Measurements from ENCODE around the gene CDC34.

The CDC34 gene

DNA sequence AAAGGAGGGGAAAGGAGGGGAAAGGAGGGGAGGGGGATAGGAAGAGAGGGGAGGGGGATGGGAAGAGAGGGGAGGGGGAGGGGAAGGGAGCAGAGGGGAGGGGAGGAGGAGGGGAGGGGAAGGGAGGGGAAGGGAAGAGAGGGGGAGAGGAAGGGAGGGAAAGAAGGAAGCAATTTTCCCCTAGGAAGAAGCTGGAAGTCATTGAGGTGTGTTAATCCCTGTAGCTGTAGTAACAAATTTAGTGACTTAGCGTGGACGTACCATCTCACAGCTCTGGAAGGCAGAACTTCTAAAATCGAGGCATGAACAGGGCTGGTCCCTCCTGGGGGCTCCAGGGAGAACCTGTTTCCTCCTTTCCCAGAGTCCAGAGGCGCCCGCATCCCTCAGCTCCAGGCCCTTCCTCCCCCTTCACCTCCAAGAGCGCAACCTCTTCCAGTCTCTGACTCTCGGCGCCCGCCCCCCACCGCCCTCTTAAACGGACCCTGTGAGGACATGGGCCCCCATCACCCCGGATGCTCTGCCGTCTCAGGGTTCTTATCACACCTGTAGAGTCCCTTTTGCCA lies 5.6 kb upstream of the CDC34 start:
- Mint-ChIP-seq H3K9me3 (ENCODE audit: low read depth) (no peaks in the 10 kb centered on the region), H3K27ac (no peak overlapping the region), H3K4me3 (no peak overlapping the region), H3K27me3 (no peaks in the 10 kb centered on the region), H3K4me1 (ENCODE audit: low read depth) (peaks cover 4% of the 10 kb centered on the region), H3K36me3 (no peaks in the 10 kb centered on the region)

DNA sequence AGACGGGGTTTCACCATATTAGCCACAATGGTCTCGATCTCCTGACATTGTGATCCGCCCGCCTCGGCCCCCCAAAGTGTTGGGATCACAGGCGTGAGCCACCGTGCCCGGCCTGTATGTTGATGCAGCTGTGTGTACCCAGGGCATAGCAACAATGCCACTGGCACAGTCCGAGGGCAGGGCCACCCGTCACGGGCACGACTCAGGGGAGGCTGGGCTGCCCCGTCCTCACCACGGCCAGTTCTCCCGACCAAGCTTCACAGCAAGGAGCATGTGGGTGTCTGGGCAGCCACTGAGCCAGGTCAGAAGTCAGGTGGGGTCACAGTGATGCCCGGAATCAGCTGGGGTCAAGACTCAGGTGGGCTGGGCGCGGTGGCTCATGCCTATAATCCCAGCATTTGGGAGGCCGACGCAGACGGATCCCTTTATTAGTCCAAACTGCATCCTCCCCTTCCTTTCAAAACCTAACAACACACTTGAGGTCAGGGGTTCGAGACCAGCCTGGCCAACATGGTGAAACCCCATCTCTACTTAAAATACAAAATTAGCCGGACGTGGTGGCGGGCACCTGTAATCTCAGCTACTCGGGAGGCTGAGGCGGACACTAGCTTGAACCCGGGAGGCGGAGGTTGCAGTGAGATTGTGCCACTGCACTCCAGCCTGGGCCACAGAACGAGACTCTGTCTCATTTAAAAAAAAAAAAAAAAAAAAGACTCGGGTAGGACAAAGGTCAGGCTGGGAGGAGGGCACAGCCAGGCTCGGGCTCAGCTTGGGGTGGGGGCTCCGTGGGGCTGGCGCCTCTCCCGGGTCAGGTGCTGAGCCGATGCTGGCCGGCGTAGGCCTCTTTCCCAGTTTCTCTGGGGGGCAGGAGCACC lies 1.2 kb upstream of the CDC34 start:
- H3K9me3 Mint-ChIP-seq (ENCODE audit: low read depth), result no peaks in the 10 kb centered on the region
- peaks cover 12% of the 10 kb centered on the region for H3K4me1 Mint-ChIP-seq (ENCODE audit: low read depth)
- H3K36me3 Mint-ChIP-seq, result no peaks in the 10 kb centered on the region
- no peaks in the 10 kb centered on the region for H3K27me3 Mint-ChIP-seq
- H3K4me3 Mint-ChIP-seq, result peak overlapping the region; percentile 82
- H3K27ac Mint-ChIP-seq, result peak overlapping the region; percentile 72

DNA sequence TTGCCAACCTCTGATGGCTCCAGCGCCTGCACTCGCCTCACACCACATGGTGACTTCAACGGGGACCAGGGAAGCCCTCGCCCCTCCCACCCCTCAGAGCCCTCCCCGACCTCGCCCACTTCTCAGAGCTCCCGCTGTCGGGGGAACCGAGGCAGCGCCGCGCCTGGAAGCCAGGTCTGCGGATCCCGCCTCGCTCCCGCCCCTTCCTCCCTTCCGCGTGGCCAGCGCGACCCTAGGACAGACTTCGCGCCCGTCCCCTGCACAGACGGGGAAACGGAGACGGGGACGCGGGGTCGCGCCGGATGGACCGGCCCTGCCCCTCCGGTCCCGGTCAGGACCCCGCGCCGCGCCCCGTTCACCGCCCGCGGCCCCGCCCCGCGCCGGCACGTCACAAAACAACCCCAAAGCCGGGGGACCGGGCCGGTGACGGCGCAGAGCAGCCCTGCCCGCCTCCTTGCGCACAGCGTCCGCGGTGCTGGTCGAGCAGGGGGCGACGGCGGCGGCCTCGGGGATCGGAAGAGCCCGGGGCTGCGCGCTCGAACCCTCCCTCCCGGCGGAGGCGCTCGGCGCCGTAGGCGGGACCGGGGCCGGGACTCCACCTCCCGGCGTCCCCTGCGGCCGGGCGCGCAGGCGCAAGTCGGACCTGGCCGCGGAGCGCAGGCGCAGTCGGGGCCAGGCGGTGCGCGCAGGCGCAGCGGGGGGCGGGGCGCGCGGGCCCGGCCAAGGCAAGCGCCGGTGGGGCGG lies 379 bp upstream of the CDC34 start:
- H3K27ac Mint-ChIP-seq, result peak overlapping the region; percentile 72
- H3K27me3 Mint-ChIP-seq, result no peaks in the 10 kb centered on the region
- H3K4me3 Mint-ChIP-seq, result peak overlapping the region; percentile 82
- H3K9me3 Mint-ChIP-seq (ENCODE audit: low read depth), result no peaks in the 10 kb centered on the region
- H3K36me3 Mint-ChIP-seq, result no peaks in the 10 kb centered on the region
- peaks cover 11% of the 10 kb centered on the region for H3K4me1 Mint-ChIP-seq (ENCODE audit: low read depth)

DNA sequence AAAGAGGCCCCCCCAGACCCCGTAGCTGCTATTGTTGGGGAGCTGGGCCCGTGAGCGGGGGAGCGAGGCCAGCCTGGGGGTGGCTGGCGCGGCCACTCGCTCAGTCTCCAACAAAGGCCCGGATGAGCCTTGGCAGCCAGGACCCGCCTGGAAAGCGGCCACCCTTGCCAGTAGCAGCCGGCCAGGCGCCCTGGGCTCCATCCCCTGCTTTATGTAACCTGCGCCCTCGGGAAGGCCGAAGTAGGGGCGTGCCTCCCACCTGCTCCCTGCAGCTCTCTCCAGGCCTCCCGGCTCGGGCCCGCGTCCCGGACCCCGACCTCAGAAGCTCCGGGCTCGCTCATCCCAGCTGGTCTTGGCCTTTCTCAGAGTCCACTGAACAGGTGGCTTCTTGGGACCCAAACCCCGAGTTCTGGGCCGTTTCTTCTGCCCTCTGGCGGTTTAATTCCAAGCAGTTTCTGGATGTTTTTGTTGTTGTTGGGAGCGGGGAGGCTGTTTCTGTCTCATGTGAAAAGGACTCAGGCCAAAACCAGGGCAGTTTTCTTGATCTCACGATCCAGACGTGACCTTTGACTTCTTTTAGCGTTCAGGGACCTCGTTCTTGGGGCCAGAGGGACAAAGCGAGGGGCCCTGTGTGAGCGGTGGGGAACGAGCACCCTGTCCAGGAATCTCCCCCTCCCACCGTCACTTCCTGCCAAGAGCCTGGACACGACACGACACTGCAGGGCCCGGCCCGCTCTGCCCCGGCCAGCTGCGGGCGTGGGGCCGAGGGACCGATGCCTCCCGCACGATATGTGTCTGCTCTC lies 1.2 kb downstream of the CDC34 start:
- Mint-ChIP-seq H3K4me1 (ENCODE audit: low read depth) (peaks cover 11% of the 10 kb centered on the region), H3K27me3 (no peaks in the 10 kb centered on the region), H3K27ac (no peak overlapping the region), H3K4me3 (peak overlapping the region; percentile 90), H3K9me3 (ENCODE audit: low read depth) (no peaks in the 10 kb centered on the region), H3K36me3 (no peaks in the 10 kb centered on the region)

- Mint-ChIP-seq H3K4me3 (peak overlapping the region; percentile 90), H3K4me1 (ENCODE audit: low read depth) (peaks cover 11% of the 10 kb centered on the region), H3K27ac (no peak overlapping the region), H3K9me3 (ENCODE audit: low read depth) (no peaks in the 10 kb centered on the region), H3K27me3 (no peaks in the 10 kb centered on the region), H3K36me3 (no peaks in the 10 kb centered on the region)
These were observed 2.0 kb downstream of the CDC34 start for GRCh38 chr19:533364-534058.

DNA sequence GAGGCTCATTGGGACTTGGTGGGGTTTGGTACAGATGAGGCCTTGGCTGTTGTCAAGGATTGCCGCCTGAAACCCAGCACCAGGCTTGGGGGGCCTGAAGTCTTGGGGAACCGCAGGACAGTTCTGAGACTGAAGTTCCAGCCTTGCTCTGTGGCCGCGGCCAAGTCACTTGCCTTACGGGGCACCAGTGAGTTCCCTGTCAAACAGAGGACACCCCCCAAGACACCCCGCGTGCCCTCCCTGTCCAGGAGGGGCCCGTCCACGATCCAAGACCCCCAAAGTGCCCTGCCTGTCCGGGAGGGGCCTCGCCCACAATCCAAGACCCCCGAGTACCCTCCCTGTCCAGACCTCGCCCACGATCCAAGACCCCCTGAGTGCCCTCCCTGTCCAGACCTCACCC lies 2.5 kb downstream of the CDC34 start:
- no peaks in the 10 kb centered on the region for H3K36me3 Mint-ChIP-seq
- H3K27ac Mint-ChIP-seq, result no peak overlapping the region
- no peaks in the 10 kb centered on the region for H3K27me3 Mint-ChIP-seq
- H3K9me3 Mint-ChIP-seq (ENCODE audit: low read depth), result no peaks in the 10 kb centered on the region
- peak overlapping the region; percentile 90 for H3K4me3 Mint-ChIP-seq
- H3K4me1 Mint-ChIP-seq (ENCODE audit: low read depth), result peaks cover 11% of the 10 kb centered on the region

DNA sequence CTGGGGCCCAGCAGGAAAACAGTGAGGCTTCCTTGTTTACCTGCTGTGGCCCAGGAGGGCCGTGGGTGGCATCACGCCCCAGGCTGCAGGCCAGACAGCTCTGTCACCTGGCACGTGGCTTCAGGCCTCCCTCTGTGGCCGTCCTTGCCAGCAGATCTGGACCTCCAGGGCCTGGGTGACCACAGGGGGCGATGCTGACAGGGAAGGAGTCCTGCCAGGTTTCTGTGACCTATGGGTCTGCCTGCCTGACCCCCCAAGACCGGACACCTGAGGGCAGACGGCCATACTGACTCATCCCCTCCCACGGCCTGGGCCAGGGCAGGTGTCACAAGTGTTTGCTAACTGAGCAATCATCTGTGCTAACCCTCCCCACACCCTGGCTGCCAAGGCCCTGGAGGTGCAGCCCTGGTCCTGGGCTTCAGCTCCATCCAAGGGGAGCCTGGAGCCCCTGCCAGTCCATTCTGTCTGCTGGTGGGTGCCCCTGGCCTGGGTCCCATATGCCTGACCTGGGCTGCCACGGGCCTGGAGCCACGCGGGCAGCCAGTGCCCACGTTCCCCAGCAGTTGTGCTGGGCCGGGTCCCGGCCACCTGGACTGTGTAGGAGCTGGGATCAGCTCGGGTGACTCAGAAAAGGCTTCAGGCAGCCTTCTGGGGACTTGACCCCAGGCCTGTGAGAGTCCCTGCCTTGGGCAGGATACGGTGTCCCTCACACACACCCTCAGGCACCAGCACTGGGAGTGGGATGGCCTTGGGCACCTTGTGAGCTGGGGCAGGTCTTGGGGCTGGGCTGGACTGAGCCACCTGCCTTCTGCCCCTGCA lies 3.7 kb downstream of the CDC34 start:
- no peaks in the 10 kb centered on the region for H3K9me3 Mint-ChIP-seq (ENCODE audit: low read depth)
- no peaks in the 10 kb centered on the region for H3K27me3 Mint-ChIP-seq
- H3K4me1 Mint-ChIP-seq (ENCODE audit: low read depth), result peaks cover 9% of the 10 kb centered on the region
- no peaks in the 10 kb centered on the region for H3K36me3 Mint-ChIP-seq
- no peak overlapping the region for H3K27ac Mint-ChIP-seq
- peak overlapping the region; percentile 38 for H3K4me3 Mint-ChIP-seq

GRCh38 chr19:536031-536880 lies 4.7 kb downstream of the CDC34 start:
- Mint-ChIP-seq H3K9me3 (ENCODE audit: low read depth) (no peaks in the 10 kb centered on the region), H3K27ac (no peak overlapping the region), H3K4me3 (no peak overlapping the region), H3K4me1 (ENCODE audit: low read depth) (peaks cover 9% of the 10 kb centered on the region), H3K27me3 (no peaks in the 10 kb centered on the region), H3K36me3 (no peaks in the 10 kb centered on the region)

DNA sequence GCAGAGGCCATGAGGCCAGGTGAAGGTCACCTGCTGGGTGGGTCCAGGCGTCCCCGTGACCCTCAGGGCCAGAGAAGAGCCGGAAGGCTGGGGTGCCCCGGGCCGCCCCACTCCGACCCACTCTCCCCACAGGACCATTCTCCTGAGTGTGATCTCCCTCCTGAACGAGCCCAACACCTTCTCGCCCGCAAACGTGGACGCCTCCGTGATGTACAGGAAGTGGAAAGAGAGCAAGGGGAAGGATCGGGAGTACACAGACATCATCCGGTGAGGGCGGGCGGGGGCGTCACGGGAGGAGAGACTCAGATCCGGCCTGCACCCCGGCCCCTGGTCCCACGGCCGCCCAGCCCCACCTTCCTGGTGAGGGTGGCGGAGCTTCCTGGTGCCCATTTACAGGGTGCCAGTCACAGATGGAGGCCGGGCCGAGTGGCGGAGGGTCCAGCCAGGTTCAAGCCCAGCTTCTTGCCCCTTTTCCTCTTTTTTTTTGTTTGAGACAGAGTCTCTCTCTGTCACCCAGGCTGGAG lies 5.4 kb downstream of the CDC34 start:
- H3K9me3 Mint-ChIP-seq (ENCODE audit: low read depth), result no peaks in the 10 kb centered on the region
- no peak overlapping the region for H3K27ac Mint-ChIP-seq
- H3K4me3 Mint-ChIP-seq, result no peak overlapping the region
- no peaks in the 10 kb centered on the region for H3K27me3 Mint-ChIP-seq
- H3K36me3 Mint-ChIP-seq, result no peaks in the 10 kb centered on the region
- H3K4me1 Mint-ChIP-seq (ENCODE audit: low read depth), result peaks cover 9% of the 10 kb centered on the region

DNA sequence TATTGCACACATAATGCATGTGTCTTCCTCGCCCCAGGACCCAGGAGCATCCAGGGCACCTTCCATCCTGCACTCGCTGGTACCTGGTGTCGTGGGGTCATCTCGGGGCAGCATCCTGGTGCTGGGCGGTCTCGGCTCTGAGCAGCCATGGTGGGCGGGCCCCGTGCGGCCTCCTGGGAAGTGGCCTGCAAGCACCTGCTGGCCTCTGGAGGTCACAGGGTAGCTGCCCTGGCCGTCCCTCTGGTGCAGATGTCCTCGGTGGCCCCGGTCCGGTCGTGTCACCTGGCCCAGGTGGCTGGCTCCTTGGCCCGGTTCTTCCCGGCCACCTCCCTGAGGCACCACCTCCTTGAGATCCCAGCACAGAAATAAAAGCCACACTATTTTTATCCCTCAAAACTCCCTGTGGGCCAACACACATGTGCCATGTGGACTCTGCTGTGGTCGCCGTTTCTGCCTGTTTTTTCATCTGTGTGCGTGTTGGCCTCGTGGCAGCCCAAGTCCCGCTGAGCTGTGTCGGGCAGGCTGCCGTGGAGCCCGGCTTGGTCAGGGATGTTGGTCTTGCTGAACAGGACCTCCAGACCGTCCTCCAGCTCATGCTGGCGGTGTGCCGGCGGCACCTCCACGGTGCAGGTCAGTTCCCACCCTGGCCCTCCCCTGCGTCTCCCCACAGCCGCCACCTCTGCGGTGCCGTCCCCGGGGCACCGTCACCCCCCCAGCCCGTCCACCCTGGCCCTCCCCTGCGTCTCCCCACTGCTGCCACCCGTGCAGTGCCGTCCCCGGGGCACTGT lies 7.3 kb downstream of the CDC34 start:
- Mint-ChIP-seq H3K4me1 (ENCODE audit: low read depth) (peaks cover 10% of the 10 kb centered on the region), H3K36me3 (no peaks in the 10 kb centered on the region), H3K9me3 (ENCODE audit: low read depth) (no peaks in the 10 kb centered on the region), H3K4me3 (no peak overlapping the region), H3K27ac (no peak overlapping the region), H3K27me3 (no peaks in the 10 kb centered on the region)

GRCh38 chr19:539429-540030 lies 8.0 kb downstream of the CDC34 start:
- Mint-ChIP-seq H3K4me3 (no peak overlapping the region), H3K27me3 (no peaks in the 10 kb centered on the region), H3K36me3 (no peaks in the 10 kb centered on the region), H3K4me1 (ENCODE audit: low read depth) (peaks cover 14% of the 10 kb centered on the region), H3K9me3 (ENCODE audit: low read depth) (no peaks in the 10 kb centered on the region), H3K27ac (no peak overlapping the region)
